Lower leg skin (tissue), 3 donors: ENCODE results near the gene SLCO2B1.

Experiments
- POLR2A ChIP-seq, 2 donors: fragments of 450-650 bp; IDR thresholded peaks; one replicate each; pipeline ENCODE4 v1.6.1; 2016 to 2017; ENCODE audit warnings: antibody characterized with exemption in 2 of 2, mild to moderate bottlenecking in 1 of 2, moderate library complexity in 1 of 2
- TF ChIP-seq, protein P1 (sequence below), 3 donors: fragments of 450-650 bp; IDR thresholded peaks; one replicate each; pipeline ENCODE4 v1.5.1; 2016; ENCODE audit warnings: antibody characterized with exemption in 3 of 3, mild to moderate bottlenecking in 3 of 3, moderate library complexity in 2 of 3

DNA sequence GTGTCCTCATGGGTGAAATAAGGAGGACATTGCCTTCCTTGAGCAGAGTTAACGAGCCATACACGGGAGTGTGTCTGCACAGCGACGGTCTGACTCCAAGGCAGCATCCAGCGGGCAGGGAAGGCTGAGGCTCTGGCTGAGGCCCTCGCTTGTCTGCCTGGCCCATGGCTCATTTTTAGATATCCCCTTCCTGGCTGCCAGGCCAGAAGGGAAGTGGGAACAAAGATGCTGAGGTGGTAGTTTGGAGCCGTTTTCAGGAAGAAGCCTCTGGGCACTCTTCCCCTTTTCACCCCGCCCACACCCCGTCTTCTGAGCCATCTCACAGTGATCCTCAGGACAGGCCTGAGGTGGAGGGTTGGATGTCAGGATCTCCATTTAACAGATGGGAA is 3.0 kb upstream of the SLCO2B1 start:
- TF ChIP-seq, protein P1, sequence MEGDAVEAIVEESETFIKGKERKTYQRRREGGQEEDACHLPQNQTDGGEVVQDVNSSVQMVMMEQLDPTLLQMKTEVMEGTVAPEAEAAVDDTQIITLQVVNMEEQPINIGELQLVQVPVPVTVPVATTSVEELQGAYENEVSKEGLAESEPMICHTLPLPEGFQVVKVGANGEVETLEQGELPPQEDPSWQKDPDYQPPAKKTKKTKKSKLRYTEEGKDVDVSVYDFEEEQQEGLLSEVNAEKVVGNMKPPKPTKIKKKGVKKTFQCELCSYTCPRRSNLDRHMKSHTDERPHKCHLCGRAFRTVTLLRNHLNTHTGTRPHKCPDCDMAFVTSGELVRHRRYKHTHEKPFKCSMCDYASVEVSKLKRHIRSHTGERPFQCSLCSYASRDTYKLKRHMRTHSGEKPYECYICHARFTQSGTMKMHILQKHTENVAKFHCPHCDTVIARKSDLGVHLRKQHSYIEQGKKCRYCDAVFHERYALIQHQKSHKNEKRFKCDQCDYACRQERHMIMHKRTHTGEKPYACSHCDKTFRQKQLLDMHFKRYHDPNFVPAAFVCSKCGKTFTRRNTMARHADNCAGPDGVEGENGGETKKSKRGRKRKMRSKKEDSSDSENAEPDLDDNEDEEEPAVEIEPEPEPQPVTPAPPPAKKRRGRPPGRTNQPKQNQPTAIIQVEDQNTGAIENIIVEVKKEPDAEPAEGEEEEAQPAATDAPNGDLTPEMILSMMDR (IDR thresholded peaks at IDR 0.05), result no peak
- TF ChIP-seq POLR2A (IDR thresholded peaks at IDR 0.05), result no peak
